ENCODE measurements around the gene B4GALT5. TPM values are rescaled to one million over a fixed set of nuclear protein-coding genes. Genes with fewer than 3 reads are reported as not detected.

B4GALT5 gene
- polyA plus RNA-seq, 3 donors = 50.0 to 56.4 (median 50.1) TPM

- DNase-seq (ENCODE audit: low read depth in 3 of 3, low spot score in 2 of 3) = no peak
Measured at GRCh38 chr20:49591217-49591865, 122.3 kb downstream of the B4GALT5 start.

- DNase-seq (ENCODE audit: low read depth in 3 of 3, low spot score in 2 of 3) = no peak
Measured at GRCh38 chr20:49590163-49591017, 123.3 kb downstream of the B4GALT5 start.

DNA sequence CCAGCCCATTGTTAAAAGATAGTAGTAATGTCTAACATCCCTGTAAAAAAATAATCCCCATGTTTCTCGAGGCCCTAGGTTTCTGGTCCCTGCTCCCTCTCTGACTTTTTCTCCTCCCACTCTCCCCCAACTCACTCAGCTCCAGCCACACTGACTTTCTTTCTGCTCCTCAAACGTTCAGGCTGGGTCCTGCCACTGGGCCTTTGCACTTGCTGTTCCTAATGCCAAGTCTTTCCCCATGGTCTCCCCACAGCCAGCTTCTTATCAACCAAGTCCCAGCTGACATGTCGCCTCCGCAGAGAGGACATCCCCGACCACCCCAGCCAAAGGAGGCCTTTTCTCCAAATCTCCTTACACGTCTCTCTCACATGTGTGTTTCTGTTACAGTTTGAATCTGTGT lies 123.9 kb downstream of the B4GALT5 start:
- DNase-seq (ENCODE audit: low read depth in 3 of 3, low spot score in 2 of 3) = no peak

DNA sequence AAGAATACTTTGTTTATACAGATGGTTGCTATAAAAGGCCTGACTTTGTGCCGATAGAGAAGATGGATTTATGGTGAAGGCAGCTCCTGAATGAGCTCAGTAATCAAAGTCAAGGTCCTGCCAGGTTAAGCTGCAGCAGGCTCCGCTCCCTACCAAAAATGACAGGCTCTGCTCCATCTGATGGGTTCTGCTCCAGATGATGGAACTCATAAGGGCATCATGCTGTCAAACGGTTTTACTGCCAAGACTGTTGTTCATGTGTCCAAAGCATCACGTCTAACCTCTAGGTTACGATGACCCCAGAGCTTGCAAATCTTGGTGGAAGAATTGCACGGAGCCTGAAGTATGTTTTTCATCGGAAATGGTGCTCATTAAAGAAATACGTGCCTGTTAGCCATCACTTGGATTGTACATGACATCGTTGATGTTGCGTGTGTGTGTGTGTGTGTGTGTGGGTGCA lies 126.5 kb downstream of the B4GALT5 start:
- peak; percentile 68 to 78 (median 77) for DNase-seq (ENCODE audit: low read depth in 3 of 3, low spot score in 2 of 3)

GRCh38 chr20:49585585-49586245 lies 128.0 kb downstream of the B4GALT5 start:
- no peak for DNase-seq (ENCODE audit: low read depth in 3 of 3, low spot score in 2 of 3)

GRCh38 chr20:49584418-49585382 lies 129.0 kb downstream of the B4GALT5 start:
- DNase-seq (ENCODE audit: low read depth in 3 of 3, low spot score in 2 of 3) = no peak

DNA sequence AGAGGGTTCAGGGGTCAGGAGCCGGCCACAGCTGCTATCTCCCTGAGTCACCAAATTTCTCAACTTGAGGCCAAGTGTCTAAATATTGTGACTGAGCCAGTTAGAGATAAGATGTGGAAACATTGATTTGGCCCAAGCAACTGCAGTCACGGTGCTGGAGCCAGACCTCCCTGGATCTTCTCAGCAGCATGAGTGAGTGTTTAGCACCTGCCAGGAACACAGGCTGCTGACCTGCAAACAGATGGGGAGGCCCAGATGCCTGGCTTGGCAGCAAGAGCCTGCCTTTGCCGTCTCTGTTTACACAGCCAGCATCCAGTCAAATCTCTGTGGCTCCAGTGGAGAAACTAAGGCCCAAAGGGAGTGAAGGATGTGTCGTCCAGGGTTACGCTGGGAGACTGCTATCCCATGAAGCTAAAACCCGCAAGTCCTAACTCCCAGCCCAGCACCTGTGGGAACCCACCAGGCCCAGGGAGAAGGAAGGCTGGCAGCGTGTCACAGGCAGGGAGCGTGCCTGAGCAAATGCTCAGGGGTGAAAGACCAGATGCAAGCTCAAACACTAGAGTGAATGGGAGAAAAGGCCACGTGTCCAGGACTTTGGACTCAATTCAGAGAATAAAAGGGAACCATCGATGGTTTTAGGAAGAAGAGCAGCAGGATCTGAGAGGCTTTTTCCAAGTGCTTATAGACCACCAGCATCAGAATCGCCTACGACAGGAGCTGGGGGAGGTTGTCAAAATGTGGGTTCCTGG lies 129.8 kb downstream of the B4GALT5 start:
- DNase-seq (ENCODE audit: low read depth in 3 of 3, low spot score in 2 of 3) = no peak

DNA sequence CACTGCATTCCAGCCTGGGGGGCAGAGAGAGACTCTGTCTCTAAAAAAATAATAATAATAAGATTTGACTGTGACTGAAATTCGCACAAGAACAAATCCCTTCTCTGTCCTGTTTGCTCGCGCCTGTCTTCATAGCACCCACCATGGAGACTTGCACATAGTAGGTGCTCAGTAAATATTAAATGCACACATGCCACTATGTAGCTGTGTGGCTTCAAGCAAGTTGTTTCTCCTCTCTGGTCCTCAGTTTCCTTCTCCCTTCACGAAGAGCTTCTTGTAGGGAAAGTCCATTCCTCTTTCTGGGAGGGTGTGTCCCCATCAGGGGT lies 130.4 kb downstream of the B4GALT5 start:
- DNase-seq (ENCODE audit: low read depth in 3 of 3, low spot score in 2 of 3) = no peak

Other genes with a start within 250 kb of the B4GALT5 start
- gene KCNB1, start 231.2 kb downstream of the B4GALT5 start, polyA plus RNA-seq (ENCODE audit: insufficient read length in 3 of 3) = under 1 TPM; 0.47 to 0.51 (median 0.47) TPM
- gene PTGIS, start 145.7 kb downstream of the B4GALT5 start, polyA plus RNA-seq (ENCODE audit: insufficient read length in 3 of 3) = 10 to 100 TPM; 27.0 to 31.6 (median 28.0) TPM
- gene SLC9A8, start 99.0 kb upstream of the B4GALT5 start, polyA plus RNA-seq (ENCODE audit: insufficient read length in 3 of 3) = 1 to 10 TPM; 8.0 to 8.1 (median 8.0) TPM
- 10 to 100 TPM in 1 of 3 donors, 1 to 10 TPM in 2; 8.8 to 10.3 (median 9.7) TPM for gene SPATA2, start 201.7 kb upstream of the B4GALT5 start, polyA plus RNA-seq (ENCODE audit: insufficient read length in 3 of 3)
- gene RNF114, start 222.5 kb upstream of the B4GALT5 start, polyA plus RNA-seq (ENCODE audit: insufficient read length in 3 of 3) = 10 to 100 TPM; 64.1 to 67.4 (median 67.2) TPM